ENCODE measurements around the gene YY1AP1. TPM values are rescaled to one million over a fixed set of nuclear protein-coding genes. Genes with fewer than 3 reads are reported as not detected.
"Not testable (repeated sequence)": the region's sequence is repeated elsewhere in the genome, so short reads cannot be mapped to it uniquely, and the experiment has no call there.

The YY1AP1 gene
- total and polyA plus RNA-seq, 10 of the 15 experiments (the other 5 are each of a cell fraction or from before 2014, with no cell fraction given), result 13.2 to 118 (median 40.5) TPM

- in situ Hi-C loops (cut with MboI); H3K36me3 ChIP-seq (ENCODE audit: control insufficient read depth in 2 of 2, insufficient read depth in 2 of 2, low read length in 1 of 2); H3K9me3 ChIP-seq (replicated peaks; ENCODE audit: control insufficient read depth, insufficient read depth, low read length); H3K4me1 ChIP-seq (ENCODE audit: control insufficient read depth, insufficient read depth, low read length); H3K27me3 ChIP-seq (replicated peaks in 1 of 2; ENCODE audit: control insufficient read depth in 2 of 2, insufficient read depth in 2 of 2, low read length in 1 of 2); SMC1A ChIA-PET (ENCODE audit: uncharacterized antibody, unreplicated experiment); intact Hi-C loops (cut with micrococcal nuclease; ENCODE audit: unreplicated experiment); POLR2A ChIA-PET; H4K20me1 ChIP-seq (ENCODE audit: control insufficient read depth, insufficient read depth); FAIRE-seq; DNase-seq (ENCODE audit: low read depth, low spot score); RAD21 ChIA-PET (ENCODE audit: unreplicated experiment); ATAC-seq; CTCF ChIA-PET: not testable (repeated sequence)
- BruUV-seq (replicated peaks), result TSS peak; percentile 67
- TF ChIP-seq SRF (IDR thresholded peaks at IDR 0.05; ENCODE audit: low read depth in 2 of 2, low read length in 2 of 2) (peak in 1 of 2 experiments; percentile 76; a peak in 1 of 4 replicates), IKZF1 (conservative IDR thresholded peaks at IDR 0.05) (peak; percentile 55), SMAD5 (IDR thresholded peaks at IDR 0.05; ENCODE audit: low read depth) (peak; percentile 52; the same call in 1 of the 2 replicates), LARP7 (IDR thresholded peaks at IDR 0.05) (peak; percentile 55), SMAD1 (IDR thresholded peaks at IDR 0.05; ENCODE audit: low read depth, partially characterized antibody) (peak; percentile 30), POLR2AphosphoS5 (IDR thresholded peaks at IDR 0.05; ENCODE audit: low read length) (peak; percentile 69; the same call in 1 of the 2 replicates), POLR2A (IDR thresholded peaks at IDR 0.05; ENCODE audit: low read depth, low read length) (peak; percentile 72; the same call in 1 of the 2 replicates), TAF1 (IDR thresholded peaks at IDR 0.05; ENCODE audit: borderline replicate concordance, low read depth, low read length) (peak; percentile 72; the same call in 1 of the 2 replicates), NKRF (conservative IDR thresholded peaks at IDR 0.05) (peak; percentile 88), PML (IDR thresholded peaks at IDR 0.05; ENCODE audit: low read length) (peak; percentile 86), MTA2 (IDR thresholded peaks at IDR 0.05; ENCODE audit: low read depth) (0 out of 2 replicates have a peak, but pooled peaks have one; percentile 6), BACH1 (IDR thresholded peaks at IDR 0.05; ENCODE audit: borderline replicate concordance) (peak; percentile 41; the same call in 1 of the 2 replicates), YY1 (IDR thresholded peaks at IDR 0.05; ENCODE audit: low read depth, low read length) (peak; percentile 16; the same call in 1 of the 2 replicates)
- under 1% methylated on average over 28 of the region's 28 CpGs for WGBS (ENCODE audit: insufficient coverage, insufficient replicate concordance, low lambda C conversion rate, missing lambda C conversion rate)
- H3K4me3 ChIP-seq, result peak within 1 kb of the TSS; percentile 89
- peak within 1 kb of the TSS; percentile 82 for H3K9ac ChIP-seq (ENCODE audit: control insufficient read depth, insufficient read depth, low read length)
- H3K79me2 ChIP-seq (ENCODE audit: control insufficient read depth, insufficient read depth, low read length), result peaks cover 83% of the 10 kb centered on the region
- H3K27ac ChIP-seq (ENCODE audit: control insufficient read depth, insufficient read depth), result peak within 1 kb of the TSS; percentile 92
- H3K4me2 ChIP-seq (ENCODE audit: control insufficient read depth, insufficient read depth), result peak within 1 kb of the TSS; percentile 23
- H2AFZ ChIP-seq (ENCODE audit: control insufficient read depth, low read depth, low read length), result peak within 1 kb of the TSS; percentile 97
These were observed 570 bp upstream of the YY1AP1 start, which contains the start of gene DAP3 for GRCh38 chr1:155689081-155689607. DAP3 (plus strand) TSS chr1:155689091; CDS start chr1:155709780, 20,689 bp downstream.
